ENCODE measurements around the gene SH3YL1.

Gene SH3YL1

GRCh38 chr2:258933-259332 lies 4.9 kb downstream of the SH3YL1 start:
- no peak for DNase-seq (ENCODE audit: low spot score)

DNA sequence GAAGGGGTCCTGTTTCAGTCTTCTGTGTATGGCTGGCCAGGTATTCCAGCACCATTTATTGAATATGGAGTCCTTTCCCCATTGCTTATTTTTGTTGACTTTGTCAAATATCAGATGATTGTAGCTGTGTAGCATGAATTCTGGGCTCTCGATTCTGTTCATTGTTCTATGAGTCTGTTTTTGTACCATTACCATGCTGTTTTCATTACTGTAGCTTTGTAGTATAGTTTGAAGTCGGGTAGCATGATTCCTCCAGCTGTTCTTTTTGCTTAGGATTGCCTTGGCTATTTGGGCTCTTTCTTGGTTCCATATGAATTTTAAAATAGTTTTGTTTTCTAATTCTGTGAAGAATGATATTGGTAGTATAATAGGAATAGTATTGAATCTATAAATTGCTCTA lies 6.0 kb downstream of the SH3YL1 start:
- DNase-seq (ENCODE audit: low spot score), result no peak

- DNase-seq (ENCODE audit: low spot score), result no peak
Measured at GRCh38 chr2:257429-257828, 6.4 kb downstream of the SH3YL1 start.

DNA sequence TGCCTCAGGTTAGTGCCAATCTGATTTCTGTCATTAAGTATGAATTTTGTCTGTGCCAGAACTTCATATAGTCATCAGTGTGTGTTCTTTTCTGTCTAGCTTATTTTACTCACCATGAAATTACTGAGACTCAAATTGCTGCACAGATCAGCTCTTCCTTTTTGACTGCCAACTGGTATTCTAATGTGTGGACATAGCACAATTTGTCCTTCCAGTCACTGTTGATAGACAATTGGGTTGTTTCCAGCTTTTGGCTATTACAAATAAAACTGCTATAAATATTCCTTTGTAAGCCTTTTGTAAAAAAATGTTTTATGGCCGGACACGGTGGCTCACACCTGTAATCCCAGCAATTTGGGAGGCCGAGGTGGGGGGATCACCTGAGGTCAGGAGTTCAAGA lies 7.7 kb downstream of the SH3YL1 start:
- DNase-seq (ENCODE audit: low spot score), result no peak

DNA sequence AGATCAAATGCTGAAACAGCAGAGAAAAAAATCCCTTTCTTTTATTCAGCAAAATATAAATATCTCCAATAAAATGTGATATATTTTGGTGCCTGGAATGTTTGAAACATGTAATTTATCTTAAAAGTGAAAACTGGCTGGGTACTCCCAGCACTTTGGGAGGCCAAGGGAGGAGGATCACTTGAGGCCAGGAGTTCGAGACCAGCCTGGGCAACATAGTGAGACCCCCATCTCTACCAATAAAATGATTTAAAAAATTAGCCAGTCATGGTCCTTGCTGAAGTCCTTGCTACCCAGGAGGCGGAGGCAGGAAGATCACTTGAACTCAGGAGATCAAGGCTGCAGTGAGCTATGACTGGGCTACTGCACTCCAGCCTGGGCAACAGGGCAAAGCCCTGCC lies 8.6 kb downstream of the SH3YL1 start:
- no peak for DNase-seq (ENCODE audit: low spot score)

DNA sequence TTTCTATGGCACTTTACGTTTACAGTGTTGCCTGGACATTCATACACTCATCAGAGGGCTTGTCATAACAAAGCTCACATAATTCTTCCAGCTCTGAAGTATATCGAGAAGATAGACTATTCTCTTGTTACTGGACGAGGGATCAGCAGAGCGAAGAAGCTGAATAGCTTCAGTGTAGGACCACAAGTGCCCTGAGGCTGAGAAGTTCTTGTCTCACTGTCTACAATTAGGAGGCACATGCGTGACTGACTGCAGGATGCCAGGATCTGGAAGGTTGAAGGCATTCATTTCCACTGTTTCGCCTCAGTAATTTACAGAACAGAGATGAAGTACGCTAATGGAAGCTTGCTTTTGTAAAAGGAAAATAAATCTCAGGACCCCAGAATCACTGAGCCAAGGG lies 9.6 kb downstream of the SH3YL1 start:
- no peak for DNase-seq (ENCODE audit: low spot score)

DNA sequence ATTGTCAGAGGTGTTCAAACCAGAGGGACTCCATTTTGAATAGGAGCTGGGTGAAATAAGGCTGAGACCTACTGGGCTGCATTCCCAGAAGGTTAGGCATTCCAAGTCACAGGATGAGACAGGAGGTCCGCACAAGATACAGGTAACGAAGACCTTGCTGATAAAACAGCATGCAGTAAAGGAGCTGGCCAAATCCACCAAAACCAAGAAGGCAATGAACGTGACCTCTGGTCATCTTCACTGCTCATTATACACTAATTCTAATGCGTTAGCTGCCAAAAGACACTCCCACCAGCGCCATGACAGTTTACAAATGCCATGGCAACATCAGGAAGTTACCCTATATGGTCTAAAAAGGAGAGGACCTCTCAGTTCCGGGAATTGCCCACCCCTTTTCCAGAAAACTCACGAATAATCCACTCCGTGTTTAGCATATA lies 10.6 kb downstream of the SH3YL1 start:
- no peak for DNase-seq (ENCODE audit: low spot score)

DNA sequence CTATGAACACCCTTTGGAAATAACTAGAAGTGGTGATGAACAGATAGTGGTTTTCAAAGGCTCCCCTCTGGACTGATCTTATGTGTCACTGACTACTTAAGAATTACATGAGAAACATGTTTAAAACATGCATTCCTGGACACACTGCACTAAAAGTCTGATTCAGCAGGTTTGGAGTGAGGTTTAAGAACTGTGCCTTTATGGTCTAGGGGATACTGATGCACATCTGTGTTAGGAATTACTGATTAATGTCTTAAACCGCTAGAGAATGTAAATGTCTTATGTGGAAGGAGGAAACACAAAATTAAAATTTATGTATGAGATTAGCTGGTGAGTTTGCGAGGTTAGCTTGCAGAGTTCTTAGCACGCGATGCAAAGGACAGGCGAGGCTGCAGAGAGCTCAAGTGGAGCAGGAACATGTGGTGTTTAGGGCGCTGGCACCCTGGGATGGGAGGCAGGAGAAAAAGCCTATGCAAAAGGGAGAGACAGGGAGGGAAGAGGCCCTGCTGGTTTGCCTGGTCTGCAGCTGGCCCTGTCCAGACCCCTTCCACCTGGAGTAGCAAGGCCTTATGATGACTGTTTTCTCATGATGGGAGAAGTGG lies 11.7 kb downstream of the SH3YL1 start:
- no peak for DNase-seq (ENCODE audit: low spot score)

- DNase-seq (ENCODE audit: low spot score), result no peak
Measured at GRCh38 chr2:249538-250042, 14.2 kb downstream of the SH3YL1 start.

- no peak for DNase-seq (ENCODE audit: low spot score)
Measured at GRCh38 chr2:248724-249123, 15.1 kb downstream of the SH3YL1 start.

GRCh38 chr2:246489-247144 lies 17.2 kb downstream of the SH3YL1 start:
- no peak for DNase-seq (ENCODE audit: low spot score)

GRCh38 chr2:244547-244946 lies 19.3 kb downstream of the SH3YL1 start:
- no peak for DNase-seq (ENCODE audit: low spot score)

DNA sequence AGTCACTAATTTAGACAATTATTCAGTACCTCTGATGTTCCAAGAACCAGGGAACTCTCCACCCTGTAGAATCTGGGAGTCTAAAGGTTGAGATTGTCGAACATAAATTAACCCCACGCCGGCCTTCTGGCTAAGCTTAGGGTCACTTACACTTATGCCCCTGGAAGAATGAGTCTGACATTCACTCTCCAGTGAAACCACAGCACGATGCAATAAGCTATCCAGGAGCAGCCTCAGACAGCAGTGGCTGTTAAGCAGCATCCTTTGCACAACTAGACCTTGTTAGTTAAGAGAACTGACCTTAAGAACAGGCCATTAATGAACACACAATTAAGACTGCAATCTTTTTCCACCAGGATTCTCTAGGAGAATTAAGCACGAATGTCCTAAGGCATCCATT lies 25.0 kb downstream of the SH3YL1 start:
- DNase-seq (ENCODE audit: low spot score), result no peak

DNA sequence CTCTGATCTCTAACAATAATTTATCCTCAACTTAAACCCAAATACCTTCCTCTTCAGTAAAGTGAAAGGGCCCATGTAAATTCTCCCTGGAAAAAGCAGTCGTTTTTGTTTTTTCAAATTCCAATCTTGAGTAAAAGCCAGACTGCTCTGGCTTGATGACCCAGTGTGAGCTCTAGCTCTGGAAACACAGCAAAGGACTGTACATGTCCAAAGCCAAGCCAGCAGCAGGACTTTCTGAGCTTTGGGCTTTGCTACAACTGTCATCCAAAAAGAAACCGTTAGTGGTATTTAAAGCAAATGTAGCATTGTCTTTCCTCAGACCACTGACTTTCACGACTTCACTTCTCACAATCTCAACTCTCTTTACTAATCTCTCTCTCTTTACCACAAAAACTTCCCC lies 25.4 kb downstream of the SH3YL1 start:
- DNase-seq (ENCODE audit: low spot score), result no peak

DNA sequence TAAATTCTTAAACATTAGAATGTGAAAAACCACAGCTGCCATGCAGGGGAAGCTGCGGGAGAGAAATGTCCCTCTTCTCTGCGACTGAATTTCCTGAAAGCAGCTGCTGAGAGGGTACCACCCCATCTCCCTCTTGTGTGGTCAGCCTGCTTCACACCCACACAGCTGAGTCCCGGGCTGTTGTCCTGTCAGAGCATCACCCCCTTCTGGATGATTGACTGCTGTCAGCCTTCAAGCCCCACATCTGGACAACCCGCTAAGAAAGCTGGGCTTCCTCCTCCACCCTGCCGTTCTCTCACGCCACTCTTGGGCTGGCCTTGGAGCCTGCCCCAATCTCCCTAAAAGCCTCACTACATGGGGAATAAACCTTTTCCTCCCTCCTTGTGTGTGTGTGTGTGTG lies 26.0 kb downstream of the SH3YL1 start:
- DNase-seq (ENCODE audit: low spot score), result no peak

DNA sequence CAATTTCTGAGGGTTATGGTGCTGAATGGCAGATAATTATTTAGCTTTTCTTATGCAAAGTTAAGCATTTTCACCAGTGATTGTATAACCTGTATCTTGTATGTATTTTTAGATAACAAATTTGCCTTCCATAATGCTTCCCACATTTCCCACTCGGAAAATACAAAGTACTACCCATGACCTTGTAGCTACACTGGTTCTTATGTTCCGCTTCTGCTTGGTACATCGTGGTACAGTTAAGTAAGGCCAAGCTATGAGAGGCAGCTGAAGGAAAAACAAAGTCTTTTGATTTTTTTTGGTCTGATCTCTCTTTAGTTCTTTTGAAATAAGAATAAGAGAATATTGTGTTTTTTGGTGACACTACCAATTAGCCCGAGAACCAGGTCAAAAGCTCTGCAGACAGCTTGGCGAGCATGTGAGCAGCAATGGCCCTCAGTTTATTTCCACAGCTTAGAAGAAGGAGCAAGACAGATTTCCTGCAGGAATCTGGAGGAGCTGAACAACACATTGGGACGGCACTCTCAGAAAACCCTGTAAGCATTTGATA lies 26.8 kb downstream of the SH3YL1 start:
- no peak for DNase-seq (ENCODE audit: low spot score)

DNA sequence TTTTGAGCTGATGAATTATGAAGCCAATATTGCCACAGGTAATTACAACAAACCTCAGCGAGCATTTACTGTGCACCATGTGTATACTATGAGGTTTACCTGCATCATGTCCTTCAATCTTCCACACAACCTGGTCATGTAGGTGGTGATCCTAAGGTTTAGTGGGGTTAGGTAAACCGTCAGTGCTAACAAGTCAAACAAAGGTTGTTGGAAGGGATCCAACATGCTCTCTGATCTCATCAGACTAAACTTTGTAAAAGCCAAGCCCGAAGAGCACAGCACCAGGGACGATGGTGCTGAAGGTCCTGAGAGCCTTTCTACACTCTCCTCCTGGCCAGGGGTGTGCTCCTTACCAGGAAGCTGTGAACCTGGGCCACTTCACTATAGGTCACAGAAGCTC lies 29.4 kb downstream of the SH3YL1 start:
- no peak for DNase-seq (ENCODE audit: low spot score)

GRCh38 chr2:233030-233429 lies 30.8 kb downstream of the SH3YL1 start:
- DNase-seq (ENCODE audit: low spot score), result no peak

DNA sequence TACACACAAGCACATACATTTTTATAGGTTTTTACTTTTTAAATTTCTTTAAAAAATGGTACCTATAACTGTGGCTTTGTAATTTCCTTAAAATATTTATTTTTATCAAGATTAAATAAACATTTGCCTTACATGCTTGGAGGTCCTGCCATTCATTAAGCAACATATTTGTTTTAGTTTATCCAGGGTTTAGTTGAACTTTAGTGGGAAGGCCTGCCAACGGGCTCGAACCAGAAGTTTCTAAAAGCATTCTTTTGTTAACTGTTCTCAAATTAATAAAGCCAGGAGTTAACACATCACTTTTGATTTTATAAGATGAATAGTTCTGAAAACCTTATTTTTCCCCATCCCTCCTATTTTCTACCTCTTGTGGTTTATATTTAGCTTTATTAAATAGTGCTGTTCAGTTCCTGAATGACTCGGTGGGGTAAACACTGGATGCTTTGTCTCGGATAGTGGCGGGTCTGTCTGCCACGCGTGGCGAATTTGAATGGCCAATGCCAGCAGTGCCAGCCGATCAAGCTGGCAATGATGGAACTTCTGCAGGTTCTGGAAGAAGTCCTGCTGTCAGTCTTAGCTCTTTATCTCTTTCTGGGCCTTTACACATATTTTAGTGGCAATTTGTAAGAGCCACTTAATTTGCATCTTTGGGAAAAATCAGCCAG lies 32.2 kb downstream of the SH3YL1 start:
- no peak for DNase-seq (ENCODE audit: low spot score)

- DNase-seq (ENCODE audit: low spot score), result no peak
Measured at GRCh38 chr2:228518-229278, 35.1 kb downstream of the SH3YL1 start.

DNA sequence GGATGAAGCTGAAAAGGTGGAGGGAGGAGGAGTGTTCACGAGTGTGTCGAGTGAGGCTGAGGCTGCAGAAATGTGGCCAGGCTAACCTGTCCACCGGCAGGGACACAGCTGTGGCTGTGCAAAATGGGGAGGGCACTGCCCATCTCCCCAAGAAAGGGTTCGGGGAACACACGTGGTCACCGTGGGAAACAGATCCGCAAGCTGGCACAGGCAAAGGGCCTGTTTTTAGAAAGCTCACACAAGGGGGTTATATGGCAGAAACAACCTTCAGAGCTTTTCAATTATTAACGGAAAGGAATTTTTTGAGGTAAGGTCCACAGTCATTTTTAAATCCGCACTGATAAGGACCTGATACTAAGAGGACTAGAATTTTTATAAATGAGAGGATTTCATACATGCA lies 35.7 kb downstream of the SH3YL1 start:
- DNase-seq (ENCODE audit: low spot score), result no peak

DNA sequence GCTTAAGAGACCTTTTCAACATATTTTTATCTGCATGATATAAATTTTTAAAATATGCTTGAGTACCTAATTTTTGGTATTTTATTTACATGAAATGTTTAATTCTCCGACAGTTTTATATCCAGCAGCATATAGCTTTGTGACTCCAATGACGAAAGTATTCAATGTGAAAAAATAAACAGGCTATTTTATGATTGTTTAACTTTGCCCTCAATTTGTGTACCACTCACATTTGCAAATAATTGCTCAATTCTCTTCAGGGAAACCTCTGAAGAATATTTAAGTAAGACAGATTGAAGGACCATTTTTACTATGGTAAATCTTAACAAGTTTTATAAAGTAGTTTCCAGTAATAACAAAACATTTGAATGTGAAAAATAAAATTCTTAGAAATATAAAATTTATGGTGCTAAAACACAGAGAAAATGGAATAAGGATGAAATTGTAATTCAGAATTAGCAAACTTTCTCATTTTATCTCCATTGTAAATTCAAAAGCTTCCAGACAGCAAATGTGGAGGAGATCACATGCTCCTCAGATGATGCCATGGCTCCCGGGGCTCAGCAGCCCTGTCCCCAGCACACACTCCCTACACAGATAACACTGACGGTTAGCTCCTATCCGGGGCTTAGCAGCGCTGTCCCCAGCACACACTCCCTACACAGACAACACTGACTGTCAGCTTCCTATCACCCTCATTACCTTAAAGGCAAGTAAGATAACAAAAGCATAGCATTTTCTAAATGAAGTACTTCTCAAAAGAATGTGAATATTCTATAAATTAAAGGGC lies 39.7 kb downstream of the SH3YL1 start:
- DNase-seq (ENCODE audit: low spot score), result no peak

All from HuH-7 (cell line).